ENCODE data around the gene HLA-DOA. TPM values are rescaled to one million over a fixed set of nuclear protein-coding genes. Genes with fewer than 3 reads are reported as not detected.

Gene HLA-DOA
- total RNA-seq, 6 experiments from 2014 or later: 0.37 to 3.3 (median 1.2) TPM

DNA sequence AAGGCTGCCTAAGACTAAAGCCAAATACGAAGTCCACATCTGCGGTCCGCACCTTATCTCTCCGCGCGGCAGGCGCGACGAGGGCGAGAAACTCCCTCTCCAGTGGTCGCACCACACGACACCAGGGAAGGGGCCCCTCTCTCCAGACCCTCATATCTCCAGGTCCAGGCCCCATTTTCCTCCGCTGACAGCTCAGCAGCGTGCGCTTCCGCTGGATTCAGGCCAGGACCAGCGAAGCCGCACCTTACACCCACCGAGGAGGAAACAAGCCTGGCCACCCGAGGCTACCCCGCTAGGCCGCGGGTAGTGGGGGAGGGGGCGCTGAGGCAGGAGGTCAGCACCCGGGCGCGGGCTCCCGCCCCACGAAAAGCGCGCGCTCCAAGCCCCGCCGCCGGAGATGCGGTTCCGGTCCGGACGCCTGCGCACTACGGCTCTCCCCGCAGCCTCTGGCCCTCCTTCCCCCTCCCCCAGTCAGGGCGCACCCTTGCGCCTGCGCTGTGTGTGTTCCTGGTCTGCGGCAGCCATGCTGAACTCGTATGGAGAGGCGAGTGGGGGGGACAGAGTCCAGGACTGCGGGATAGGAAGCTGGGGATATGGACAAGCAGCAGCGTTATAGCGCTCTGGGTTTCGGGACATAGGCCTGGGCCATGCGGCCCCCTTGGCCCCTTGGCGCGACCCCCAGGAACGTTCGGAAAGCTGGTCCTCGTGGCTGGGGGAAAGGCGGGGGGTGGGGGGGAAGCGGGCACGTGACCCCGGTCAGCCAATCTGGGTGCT, 41.1 kb downstream of the HLA-DOA start, which contains the start of gene BRD2:
TSS of gene BRD2 (plus strand) at position 502 of the 774 bp plus-strand sequence. CDS start 4,305 bp downstream, outside the sequence.
- DNase-seq: peak; percentile 98
- intact Hi-C loops (cut with DNase I): no loop called here
- Histone ChIP-seq H3K4me1 (peaks cover 0 to 17% (median 8%) of the 10 kb centered on the region in 4 donors), H3K27me3 (no peaks in the 10 kb centered on the region), H3K4me3 (peak within 1 kb of the TSS; percentile 71 to 85 (median 81)), H3K27ac (peak within 1 kb of the TSS; percentile 100), H3K9me3 (no peaks in the 10 kb centered on the region), H3K36me3 (peaks cover 0 to 8% (median 4%) of the 10 kb centered on the region in 4 donors)
- peak; percentile 49 to 61 (median 54) for ATAC-seq
- peak; percentile 91 for TF ChIP-seq POLR2A (IDR thresholded peaks at IDR 0.05)
- TF ChIP-seq, protein P1, sequence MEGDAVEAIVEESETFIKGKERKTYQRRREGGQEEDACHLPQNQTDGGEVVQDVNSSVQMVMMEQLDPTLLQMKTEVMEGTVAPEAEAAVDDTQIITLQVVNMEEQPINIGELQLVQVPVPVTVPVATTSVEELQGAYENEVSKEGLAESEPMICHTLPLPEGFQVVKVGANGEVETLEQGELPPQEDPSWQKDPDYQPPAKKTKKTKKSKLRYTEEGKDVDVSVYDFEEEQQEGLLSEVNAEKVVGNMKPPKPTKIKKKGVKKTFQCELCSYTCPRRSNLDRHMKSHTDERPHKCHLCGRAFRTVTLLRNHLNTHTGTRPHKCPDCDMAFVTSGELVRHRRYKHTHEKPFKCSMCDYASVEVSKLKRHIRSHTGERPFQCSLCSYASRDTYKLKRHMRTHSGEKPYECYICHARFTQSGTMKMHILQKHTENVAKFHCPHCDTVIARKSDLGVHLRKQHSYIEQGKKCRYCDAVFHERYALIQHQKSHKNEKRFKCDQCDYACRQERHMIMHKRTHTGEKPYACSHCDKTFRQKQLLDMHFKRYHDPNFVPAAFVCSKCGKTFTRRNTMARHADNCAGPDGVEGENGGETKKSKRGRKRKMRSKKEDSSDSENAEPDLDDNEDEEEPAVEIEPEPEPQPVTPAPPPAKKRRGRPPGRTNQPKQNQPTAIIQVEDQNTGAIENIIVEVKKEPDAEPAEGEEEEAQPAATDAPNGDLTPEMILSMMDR (IDR thresholded peaks at IDR 0.05): no peak
- WGBS (ENCODE audit: insufficient coverage, low coverage, low lambda C conversion rate, missing lambda C conversion rate): 0% methylated on average over 22 of the region's 62 CpGs

DNA sequence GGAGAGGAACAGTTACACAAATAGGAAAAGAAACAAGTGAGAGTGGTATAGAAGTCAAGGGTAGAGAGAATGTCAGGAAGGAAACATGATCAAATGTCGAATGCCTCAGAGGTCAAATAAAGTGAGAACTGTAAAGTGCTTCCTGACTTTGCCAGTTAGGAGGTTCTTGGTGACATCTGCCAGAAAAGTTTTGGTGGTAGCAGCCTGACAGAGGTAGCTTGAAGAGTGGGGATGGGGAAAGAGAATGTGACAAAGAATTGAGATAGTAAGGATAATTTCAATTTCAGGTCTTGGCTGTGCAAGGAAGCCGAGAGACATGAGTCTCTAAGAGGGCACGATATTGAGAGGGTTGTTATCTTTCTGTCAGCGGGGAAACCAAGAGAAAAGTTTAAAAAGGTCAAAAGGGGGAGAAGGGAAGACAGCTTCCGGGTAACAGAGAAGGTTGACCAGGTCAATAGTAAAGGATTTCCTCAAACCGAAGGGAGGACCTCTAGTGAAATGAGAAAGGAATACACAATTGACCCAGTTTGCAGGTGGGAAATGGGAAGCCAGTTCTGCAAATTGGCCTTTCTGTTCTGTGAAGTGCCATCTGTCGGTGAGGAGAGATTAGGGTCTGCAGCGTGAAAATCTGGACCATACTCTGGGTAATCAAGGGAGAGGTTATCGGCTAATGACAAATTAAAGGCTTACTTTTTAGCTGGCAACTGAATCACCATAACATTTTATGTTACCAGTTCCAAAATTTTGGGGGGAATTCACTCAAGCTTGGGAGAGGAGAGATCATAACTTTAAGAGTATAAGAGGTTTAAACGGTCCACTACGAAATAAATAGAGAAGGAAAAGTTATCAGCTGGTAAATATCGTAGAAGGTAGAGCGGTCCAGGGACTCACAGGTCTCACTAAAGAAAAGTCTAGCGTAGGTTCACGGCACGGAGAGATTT, 42.0 kb downstream of the HLA-DOA start:
- intact Hi-C loops (cut with DNase I): no loop called here
- peak in 3 of 4 donors; percentile 0 to 1 (median 1) for ATAC-seq
- peaks cover 0 to 3% (median 2%) of the 10 kb centered on the region in 4 donors for H3K36me3 ChIP-seq
- peak overlapping the region; percentile 71 to 85 (median 81) for H3K4me3 ChIP-seq
- under 1% methylated on average over 16 of the region's 16 CpGs for WGBS (ENCODE audit: insufficient coverage, low coverage, low lambda C conversion rate, missing lambda C conversion rate)
- no peaks in the 10 kb centered on the region for H3K9me3 ChIP-seq
- H3K4me1 ChIP-seq: peaks cover 0 to 17% (median 8%) of the 10 kb centered on the region in 4 donors
- no peak for DNase-seq
- peak overlapping the region; percentile 100 for H3K27ac ChIP-seq
- TF ChIP-seq, protein P1 (IDR thresholded peaks at IDR 0.05): peak; percentile 47 to 58 (median 54)
- TF ChIP-seq POLR2A (IDR thresholded peaks at IDR 0.05): peak; percentile 9
- H3K27me3 ChIP-seq: no peaks in the 10 kb centered on the region

DNA sequence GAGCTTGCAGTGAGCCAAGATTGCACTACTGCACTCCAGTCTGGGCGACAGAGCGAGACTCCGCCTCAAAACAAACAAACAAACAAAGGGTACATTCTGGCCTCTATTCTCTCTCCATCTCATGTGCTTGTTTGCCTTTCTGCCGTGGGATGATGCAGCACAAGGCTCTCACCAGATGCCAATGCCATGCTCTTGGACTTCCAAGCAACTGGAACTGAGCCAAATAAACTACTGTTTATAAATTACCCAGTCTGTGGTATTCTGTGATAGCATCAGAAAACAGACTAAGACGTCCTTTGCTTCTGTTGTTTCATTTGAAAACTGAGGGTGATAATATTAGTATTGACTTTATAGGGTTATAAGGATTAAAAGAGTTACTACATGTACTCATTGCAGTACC, 44.6 kb downstream of the HLA-DOA start:
- no peaks in the 10 kb centered on the region for H3K27me3 ChIP-seq
- H3K4me1 ChIP-seq: peaks cover 0 to 17% (median 8%) of the 10 kb centered on the region in 4 donors
- ATAC-seq (no peak), DNase-seq (no peak)
- H3K27ac ChIP-seq: no peak overlapping the region
- H3K9me3 ChIP-seq: no peaks in the 10 kb centered on the region
- TF ChIP-seq, protein P1 (IDR thresholded peaks at IDR 0.05): no peak
- TF ChIP-seq POLR2A (IDR thresholded peaks at IDR 0.05): no peak
- no peaks in the 10 kb centered on the region for H3K36me3 ChIP-seq
- intact Hi-C loops (cut with DNase I): no loop called here
- WGBS (ENCODE audit: insufficient coverage, low coverage, low lambda C conversion rate, missing lambda C conversion rate): 68% methylated on average over 5 of the region's 5 CpGs
- H3K4me3 ChIP-seq: no peak overlapping the region

DNA sequence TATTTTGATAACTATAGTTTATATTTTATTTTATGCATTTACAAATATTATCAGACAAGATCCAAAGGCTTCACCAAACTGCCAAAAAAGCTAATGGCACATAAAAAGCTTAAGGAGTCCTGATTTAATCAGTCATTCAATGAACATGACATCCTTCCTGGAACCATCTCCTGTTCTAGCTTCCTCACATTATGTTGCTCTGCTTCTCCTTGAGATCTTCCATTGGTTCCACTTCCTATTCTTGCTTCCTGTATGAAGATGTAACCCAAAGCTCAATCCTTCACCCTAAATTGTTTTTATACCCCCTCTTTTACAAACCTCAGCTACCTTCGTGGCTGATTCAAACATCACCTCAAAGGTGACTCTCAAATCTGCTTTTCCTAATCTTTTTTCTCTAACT, 45.5 kb downstream of the HLA-DOA start:
- 30% methylated on average over 1 of the region's 1 CpG for WGBS (ENCODE audit: insufficient coverage, low coverage, low lambda C conversion rate, missing lambda C conversion rate)

More for the DNA sequence above, 45.5 kb downstream of the HLA-DOA start:
- H3K27me3 ChIP-seq: no peaks in the 10 kb centered on the region
- intact Hi-C loops (cut with DNase I): no loop called here
- TF ChIP-seq, protein P1 (IDR thresholded peaks at IDR 0.05): no peak
- no peak for TF ChIP-seq POLR2A (IDR thresholded peaks at IDR 0.05)
- DNase-seq: no peak
- peaks cover 0 to 17% (median 8%) of the 10 kb centered on the region in 4 donors for H3K4me1 ChIP-seq
- H3K9me3 ChIP-seq: no peaks in the 10 kb centered on the region
- no peak for ATAC-seq
- H3K36me3 ChIP-seq: no peaks in the 10 kb centered on the region
- H3K4me3 ChIP-seq: no peak overlapping the region
- no peak overlapping the region for H3K27ac ChIP-seq

All from right lobe of liver (tissue), 6 donors.